Astrocyte of the cerebellum (primary cell): ENCODE data around the gene ALPG.

Experiments
- DNase-seq: peaks from one replicate; pipeline ENCODE4 v3.0.0-alpha.2; 2011; ENCODE audit warnings: low read depth
- H3K4me3 ChIP-seq: 2 replicates; pipeline ENCODE4 v1.5.1; 2011; ENCODE audit warnings: mild to moderate bottlenecking, low read depth, low read length, moderate library complexity
- CTCF ChIP-seq: IDR thresholded peaks from 2 replicates; pipeline ENCODE4 v1.5.1; 2012; ENCODE audit warnings: low read length, low read depth, moderate library complexity, mild to moderate bottlenecking; ENCODE audit errors: missing control alignments
- in situ Hi-C: cut with HindIII; loops from 2 replicates; pipeline ENCODE4 v1.10.0; 2017; ENCODE audit warnings: low sequenced_read_pairs

The ALPG gene

GRCh38 chr2:232385660-232386489 lies 20.8 kb upstream of the ALPG start:
- TF ChIP-seq CTCF: no peak

GRCh38 chr2:232386490-232386739 lies 20.2 kb upstream of the ALPG start:
- no peak for DNase-seq
- in situ Hi-C loops: no loop called here
- H3K4me3 ChIP-seq: no peak overlapping the region
- TF ChIP-seq CTCF: no peak

More at GRCh38 chr2:232385660-232386489, 20.8 kb upstream of the ALPG start:
- DNase-seq: peak; percentile 62
- in situ Hi-C loops: no loop called here
- H3K4me3 ChIP-seq: no peak overlapping the region

- no peak for DNase-seq
- in situ Hi-C loops: no loop called here
- no peak for TF ChIP-seq CTCF
- no peak overlapping the region for H3K4me3 ChIP-seq
Observed at GRCh38 chr2:232386740-232387450, 19.7 kb upstream of the ALPG start.

GRCh38 chr2:232387451-232388171 lies 19.0 kb upstream of the ALPG start:
- no peak overlapping the region for H3K4me3 ChIP-seq
- in situ Hi-C loops: no loop called here
- no peak for DNase-seq
- TF ChIP-seq CTCF: no peak

- no peak overlapping the region for H3K4me3 ChIP-seq
Observed at GRCh38 chr2:232388324-232388891, 18.2 kb upstream of the ALPG start.

More at GRCh38 chr2:232388324-232388891, 18.2 kb upstream of the ALPG start:
- no peak for DNase-seq
- in situ Hi-C loops: no loop called here
- no peak for TF ChIP-seq CTCF
